GM12801 (cell line): Measurements from ENCODE around the gene KSR1.

Experiments used
- TF ChIP-seq, protein P1 (sequence below): IDR thresholded peaks from one replicate; pipeline ENCODE4 v1.5.1; 2011; ENCODE audit warnings: control low read depth; ENCODE audit not compliant: insufficient read length; ENCODE audit errors: extremely low read depth

Gene KSR1

DNA sequence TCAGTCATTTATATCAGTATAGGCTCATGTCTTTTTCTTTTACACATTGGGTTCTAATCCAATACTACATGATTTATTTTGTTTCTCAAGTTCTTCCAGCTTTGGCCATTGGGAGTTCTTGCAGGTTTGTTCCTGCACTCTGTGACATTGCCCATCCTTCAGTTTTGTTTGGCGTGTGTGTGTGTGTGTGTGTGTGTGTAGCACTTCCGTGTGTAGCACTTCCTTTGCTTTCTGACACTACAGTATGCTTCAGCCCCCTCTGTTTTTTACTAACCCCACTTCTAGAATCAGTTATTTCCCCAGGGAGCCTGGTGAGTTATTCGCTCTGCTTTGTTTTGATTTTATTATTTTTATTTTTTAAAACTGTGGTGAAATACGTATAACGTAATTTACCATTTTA is 99.1 kb downstream of the KSR1 start:
- TF ChIP-seq, protein P1, sequence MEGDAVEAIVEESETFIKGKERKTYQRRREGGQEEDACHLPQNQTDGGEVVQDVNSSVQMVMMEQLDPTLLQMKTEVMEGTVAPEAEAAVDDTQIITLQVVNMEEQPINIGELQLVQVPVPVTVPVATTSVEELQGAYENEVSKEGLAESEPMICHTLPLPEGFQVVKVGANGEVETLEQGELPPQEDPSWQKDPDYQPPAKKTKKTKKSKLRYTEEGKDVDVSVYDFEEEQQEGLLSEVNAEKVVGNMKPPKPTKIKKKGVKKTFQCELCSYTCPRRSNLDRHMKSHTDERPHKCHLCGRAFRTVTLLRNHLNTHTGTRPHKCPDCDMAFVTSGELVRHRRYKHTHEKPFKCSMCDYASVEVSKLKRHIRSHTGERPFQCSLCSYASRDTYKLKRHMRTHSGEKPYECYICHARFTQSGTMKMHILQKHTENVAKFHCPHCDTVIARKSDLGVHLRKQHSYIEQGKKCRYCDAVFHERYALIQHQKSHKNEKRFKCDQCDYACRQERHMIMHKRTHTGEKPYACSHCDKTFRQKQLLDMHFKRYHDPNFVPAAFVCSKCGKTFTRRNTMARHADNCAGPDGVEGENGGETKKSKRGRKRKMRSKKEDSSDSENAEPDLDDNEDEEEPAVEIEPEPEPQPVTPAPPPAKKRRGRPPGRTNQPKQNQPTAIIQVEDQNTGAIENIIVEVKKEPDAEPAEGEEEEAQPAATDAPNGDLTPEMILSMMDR = no peak

DNA sequence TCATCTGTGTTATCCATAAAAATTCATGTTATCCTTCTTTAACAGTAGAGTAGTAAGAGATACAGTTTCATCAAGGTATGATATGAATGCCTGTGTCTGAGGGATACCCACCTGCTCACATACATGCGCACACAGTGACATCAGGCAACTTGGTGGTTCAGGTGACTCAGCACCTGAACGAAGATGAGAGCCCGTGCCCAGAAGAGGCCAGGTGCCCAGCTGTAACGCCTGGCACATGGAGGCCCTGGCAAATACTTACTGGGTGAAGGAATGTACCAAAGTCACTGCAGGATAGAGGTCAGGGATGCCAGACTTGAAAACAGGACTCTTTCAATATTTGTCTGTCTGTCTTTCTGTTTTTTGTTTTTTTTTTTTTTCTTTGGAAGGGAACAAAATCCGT is 102.1 kb downstream of the KSR1 start:
- TF ChIP-seq, protein P1 = no peak

DNA sequence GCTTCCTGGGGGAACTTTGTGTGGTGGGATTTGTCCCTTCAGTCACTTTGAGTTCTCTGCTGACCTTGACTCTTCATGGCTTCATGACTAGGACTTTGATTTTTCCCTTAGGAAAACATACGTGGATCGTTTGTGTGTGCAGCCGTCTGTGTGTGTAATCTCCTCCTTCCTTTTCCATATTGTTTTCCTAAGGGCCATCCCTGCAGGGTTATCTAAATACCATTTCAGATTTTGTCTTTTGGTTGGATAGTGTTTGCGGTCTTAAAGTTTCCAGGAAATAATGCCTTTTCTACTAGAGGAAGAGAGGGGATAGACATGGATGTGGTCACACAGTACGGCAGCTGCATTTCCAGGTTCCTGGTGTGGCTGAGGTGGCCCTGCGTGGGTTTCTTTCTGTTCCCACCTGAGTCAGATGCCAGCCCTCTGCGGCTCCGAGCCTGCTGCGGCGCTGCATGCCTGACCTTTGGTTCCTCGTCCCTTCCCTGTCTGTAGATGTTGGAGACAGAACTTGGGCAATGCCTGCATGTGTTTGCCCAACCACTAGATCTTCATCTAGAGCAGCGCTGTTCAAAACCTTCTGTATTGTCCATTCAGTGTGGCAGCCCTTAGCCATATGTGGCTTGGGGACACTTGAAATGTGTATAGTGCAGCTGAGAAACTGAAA is 102.7 kb downstream of the KSR1 start:
- TF ChIP-seq, protein P1 = no peak

DNA sequence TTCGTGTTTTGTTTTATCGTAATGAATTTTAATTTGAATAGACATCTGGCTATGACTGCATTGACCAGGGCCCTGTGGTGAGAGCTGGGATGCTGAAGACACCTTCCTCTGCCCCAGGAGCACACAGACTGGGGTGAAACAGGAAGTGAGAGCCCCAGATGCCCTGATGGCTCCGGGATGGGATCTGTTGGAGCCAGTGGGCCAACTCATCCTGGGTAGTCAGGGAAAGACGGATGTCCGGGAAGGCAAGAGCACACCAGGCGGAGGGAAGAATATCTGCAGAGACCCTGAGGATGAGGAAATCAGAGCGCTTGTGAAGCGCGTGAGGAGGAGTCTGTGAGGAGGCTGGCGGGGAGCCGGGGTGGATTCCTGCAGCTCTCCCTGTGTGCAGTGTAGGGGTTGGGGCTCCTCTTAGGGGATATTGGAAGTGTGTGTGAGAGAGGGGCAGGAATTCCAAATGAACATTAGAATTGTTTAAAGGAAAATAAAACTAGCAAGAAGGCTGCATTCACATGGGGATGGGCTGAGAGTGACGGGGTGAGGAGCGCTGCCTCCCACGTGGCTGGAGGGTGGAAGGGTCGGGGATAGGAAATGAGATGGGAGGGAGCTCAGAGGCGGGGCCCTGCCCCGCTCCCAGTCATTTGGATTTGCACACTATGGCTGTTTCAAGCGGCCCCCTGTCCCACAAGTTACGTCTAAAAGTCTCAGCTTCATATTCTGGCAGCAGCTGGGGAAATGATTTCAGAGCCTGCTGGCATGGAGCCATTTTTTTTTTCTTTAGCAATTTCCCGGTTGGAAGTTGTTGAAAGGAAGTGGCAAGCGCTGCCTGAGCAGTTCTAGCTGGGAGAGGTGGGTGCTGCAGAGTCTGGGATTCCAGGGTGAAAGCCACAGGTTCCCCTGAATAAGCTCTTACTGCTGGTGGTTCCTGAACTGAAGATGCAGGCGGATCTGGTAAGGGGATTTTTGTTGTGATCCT is 103.5 kb downstream of the KSR1 start:
- TF ChIP-seq, protein P1 = no peak

DNA sequence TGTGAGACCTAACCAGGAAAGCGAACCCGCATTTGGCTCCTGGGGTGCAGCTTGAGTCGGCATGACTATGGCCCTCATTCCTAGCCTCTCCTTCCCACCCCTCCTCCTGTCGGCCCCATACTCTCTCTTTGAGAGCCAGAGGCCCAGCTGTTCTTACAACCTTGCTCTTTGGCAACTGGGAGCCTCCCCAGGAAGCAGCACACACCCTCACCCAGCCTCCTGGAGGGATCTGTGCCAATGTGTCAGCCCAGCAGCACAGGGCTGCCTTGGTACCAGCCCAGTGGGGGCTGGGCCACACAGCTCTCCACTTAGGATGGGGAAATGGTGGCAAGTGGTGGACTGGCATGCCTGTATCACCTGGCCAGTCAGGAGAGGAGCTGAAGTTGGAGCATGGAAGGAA is 104.4 kb downstream of the KSR1 start:
- TF ChIP-seq, protein P1 = no peak

DNA sequence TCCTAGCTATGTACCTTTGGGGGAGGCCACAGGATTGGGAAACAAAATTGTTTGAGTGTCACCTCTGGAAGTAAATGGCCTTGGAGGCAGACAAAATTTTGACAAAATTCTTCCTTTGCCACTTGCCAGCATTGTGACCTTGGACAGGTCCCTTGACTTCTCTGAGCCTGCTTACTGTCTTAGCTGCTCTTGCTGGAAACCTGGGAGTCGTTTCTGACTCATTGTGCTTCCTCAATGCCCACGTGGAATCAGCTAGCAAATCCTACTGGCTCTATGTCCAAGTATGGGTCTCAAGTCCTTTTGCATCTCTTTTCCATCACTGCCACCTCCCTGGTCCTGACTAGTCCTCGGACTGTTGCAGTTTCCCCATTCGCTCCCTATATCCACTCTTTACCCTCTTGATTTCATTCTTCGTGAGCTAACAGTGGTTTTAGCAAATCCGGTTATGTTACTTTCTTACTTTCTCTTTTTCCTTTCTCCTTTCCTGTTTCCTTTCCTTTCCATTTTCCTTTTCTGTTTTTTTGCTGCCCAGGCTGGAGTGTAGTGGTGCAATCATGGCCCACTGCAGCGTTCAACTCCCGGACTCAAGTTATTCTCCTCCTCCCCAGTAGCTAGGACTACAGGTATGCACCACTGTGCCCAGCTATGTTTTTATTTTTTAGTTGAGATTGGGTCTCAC is 106.7 kb downstream of the KSR1 start:
- TF ChIP-seq, protein P1 = no peak

DNA sequence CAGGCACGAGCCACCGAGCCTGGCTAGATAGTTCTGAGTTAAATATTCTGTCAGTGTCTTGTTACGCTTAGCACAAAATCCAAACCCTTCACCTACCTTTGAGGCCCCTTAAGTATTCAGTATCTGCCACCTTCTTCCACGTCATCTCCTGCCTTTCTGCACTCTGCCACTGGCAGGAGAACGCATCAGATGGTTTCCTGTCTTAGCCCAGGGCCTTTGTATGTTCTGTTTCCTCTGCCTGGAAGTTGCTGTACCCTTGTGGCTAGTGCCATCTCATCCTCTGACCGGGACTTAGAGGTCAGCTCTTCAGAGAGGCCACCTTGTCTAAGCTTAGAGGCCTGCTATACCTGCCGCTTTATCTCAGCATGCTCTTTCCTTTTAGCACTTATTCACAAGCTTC is 107.3 kb downstream of the KSR1 start:
- TF ChIP-seq, protein P1 = no peak
